SKM-1 (cell line): ENCODE data around the gene TUBA4B.
"Not testable (repeated sequence)": the region's sequence is repeated elsewhere in the genome, so short reads cannot be mapped to it uniquely, and the experiment has no call there.

Experiments used
- DNase-seq: peaks from one replicate; lab custom pipeline; 2025; ENCODE audit not compliant: unreplicated experiment; lab: John Stamatoyannopoulos, UW

Gene TUBA4B

DNA sequence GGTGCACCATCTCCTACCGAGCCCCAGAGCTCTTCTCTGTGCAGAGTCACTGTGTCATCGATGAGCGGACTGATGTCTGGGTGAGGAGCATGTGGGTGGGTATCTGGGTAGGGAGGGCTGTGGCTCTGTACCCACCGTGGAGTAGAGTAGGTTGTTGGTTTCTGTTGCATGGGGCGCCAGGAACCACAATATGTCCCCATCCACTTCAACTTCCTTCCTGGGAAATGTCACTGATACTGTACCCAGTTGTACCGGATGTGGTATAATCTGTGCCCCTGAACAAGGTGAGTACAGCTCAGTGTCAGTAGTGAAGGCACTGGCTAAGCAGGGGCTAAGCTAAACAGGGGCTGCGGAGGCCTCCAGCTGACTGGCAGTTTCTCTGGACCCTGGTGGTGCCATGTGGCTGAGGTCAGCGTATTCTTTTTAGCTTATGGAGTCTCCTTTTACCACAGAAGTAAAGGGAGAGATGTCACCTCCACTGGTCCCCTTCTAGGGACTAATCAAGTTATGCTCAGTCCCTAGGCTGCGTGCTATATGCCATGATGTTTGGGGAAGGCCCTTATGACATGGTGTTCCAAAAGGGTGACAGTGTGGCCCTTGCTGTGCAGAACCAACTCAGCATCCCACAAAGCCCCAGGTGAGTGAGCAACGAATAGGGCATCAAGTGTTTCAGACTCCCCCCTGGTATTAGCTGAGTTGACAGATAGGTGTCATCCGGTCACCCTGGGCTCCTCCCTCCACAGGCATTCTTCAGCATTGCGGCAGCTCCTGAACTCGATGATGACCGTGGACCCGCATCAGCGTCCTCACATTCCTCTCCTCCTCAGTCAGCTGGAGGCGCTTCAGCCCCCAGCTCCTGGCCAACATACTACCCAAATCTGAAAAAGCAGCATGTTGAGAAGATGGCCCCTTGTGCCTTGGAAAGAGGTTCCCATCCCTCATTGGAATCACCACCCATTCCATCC lies 5.1 kb upstream of the TUBA4B start:
- no peak for DNase-seq

DNA sequence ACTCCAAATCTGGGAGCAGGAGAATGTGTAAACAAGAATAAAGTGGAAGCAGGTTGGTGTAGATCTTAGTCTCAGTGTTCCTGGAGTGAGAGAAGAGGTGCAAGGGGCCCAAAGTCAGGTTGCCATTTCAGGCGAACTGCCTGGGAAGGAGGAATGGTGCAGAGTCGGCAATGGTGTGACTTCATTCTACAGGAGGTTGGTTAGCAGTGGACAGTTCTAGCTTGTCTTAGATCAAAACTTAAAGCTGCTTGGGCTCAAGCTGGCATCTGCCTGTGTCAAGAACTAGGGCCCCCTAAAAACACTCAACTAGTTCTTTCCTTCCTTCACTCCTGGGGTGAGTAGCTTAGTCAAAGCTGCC lies 4.2 kb upstream of the TUBA4B start:
- no peak for DNase-seq

DNA sequence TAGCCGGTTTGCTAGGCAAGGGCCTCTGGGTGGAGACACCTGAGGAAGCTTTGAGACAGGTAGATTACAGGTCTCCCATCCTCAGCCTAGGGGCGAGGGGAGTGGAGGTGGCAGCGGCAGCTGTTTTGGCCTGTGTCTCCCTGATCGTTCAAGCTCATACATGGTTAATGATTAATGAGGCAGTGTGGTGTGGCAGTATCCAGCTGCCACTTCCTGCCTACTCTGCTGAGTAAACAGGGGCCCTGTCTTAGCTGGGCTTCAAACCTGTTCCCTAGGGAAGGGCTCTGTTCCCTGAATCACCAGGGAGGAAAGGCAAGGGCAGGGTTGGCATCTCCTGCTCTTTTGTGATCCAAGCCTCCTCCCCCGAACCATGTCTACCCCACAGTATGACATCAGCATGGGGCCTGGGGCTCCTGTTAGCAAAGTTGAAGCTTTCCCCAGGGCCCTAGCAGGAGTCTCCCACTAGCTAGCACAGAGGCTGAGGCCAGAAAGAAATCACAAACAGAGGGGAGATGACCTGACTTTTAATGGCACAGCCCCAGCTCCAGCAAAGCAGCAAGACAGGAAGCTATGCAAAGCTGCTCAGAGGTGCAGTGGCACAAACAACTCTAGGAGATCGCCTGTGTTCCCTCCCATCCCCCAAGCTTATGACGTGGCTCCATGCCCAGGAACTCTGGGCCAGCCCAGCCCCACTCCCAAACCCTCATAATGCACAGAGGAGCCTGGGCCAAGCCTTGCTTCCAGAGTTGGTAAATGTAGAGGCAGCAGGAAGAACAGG lies 3.7 kb upstream of the TUBA4B start:
- no peak for DNase-seq

DNA sequence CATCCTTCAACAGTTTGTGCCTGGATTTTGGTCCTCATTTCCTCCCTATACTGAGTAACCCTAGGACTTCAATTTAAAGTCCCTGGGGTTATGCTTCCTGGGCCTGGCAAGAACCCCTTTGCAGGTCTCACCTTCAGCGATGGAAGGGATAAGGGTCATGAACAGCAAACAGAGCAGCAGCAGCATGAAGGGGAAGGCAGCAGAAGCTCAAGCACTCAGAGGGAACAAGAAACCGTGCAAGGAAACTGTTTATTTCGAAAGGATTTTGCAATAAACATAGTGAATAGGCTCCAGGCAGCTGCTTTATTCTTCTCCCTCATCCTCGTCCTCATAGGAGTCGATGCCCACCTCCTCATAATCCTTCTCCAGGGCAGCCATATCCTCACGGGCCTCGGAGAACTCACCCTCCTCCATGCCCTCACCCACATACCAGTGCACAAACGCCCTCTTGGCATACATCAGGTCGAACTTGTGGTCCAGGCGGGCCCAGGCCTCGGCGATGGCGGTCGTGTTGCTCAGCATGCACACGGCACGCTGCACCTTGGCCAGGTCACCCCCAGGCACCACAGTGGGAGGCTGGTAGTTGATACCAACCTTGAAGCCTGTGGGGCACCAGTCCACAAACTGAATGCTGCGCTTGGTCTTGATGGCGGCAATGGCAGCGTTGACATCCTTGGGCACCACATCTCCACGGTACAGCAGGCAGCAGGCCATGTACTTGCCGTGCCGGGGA lies 2.8 kb upstream of the TUBA4B start:
- DNase-seq = no peak

DNA sequence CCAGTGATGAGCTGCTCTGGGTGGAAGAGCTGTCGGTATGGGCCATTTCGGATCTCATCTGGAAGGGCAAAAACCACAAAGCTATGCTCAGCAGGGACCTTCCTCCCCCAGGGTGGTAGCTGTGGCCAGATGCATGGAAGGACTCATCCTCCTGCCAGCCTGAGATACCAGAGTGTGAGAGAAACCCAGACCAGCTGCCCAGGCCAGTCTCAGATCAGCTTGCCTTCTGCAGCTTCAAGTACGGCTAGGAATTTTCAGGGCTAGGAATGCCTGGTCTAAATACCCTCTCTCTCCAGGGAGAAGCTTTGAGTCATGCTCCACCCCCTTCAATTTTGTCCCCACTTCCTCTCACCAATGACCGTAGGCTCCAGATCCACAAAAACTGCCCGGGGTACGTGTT lies 1.4 kb upstream of the TUBA4B start:
- no peak for DNase-seq

DNA sequence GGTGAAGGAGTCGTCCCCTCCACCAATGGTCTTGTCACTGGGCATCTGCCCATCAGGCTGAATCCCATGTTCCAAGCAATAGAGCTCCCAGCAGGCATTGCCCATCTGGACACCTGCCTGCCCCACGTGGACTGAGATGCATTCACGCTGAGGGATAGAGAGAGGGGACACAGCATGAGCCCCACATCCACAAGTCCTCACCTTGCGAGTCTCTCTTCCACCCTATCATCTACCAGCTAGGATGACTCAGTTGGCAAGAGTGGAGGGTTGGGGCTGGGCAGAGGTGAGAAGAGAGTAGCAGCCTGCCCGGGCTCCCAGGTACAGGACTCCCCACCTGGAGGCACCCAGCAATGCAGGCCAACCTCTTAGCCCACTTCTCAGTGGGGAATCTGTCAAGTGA lies 959 bp upstream of the TUBA4B start:
- no peak for DNase-seq

DNA sequence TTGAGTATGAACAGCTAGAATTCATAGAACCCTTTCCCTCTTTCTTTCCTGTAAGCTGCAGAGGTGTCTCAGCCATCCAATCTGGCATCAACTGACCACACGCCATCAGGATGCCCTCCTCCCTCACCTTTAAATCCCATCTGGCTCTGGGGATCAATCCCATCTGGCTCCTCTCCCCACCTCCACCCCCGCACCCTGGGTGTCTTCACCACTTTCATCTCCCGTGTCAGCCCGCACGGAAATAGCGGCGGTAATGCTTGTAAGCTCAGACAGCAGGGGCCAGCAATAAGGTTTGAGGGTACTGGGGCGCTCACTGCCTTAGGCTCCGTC lies 508 bp upstream of the TUBA4B start:
- no peak for DNase-seq

DNA sequence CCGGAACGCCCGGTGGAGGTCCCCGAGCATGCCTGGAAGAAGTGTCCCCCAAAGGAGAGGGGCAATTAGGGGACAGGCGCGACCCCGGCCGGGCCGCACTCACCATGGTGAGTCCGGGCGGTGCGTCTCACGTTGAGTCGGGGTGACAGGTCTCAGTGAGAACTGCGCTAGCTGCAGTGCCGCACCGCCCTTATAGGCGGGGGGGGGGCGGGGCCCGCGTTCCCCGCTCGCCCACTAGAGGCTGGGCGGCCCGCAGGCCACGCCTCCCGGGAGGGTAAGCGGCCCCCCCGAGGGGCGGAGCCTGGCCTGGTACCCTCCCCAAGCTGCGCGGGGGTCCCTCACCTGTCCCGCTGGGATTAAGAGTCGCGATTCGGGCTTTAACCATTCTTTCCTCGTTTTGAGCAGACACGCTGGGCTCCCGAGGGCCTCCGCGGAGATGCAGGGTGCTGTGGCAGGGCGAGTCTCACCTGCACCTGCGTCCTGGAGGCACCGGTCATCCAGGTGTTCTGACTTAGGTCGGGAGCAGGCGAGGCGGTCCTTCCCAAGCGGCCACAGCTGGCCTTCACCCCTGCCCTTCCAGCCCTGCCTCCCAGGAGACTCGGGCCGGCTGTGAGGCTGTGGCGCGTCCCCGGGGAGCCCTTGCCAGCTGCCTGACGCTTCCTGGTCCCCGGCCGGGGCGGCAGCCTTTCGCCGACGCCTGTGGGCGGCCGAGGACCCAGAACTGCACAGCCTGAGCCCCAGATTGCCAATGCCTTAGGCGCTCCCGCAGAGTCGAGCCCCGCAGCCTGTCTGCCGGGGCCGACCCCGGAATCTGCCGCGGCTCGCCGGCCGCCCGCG lies 928 bp downstream of the TUBA4B start, which contains the start of gene TUBA4A:
TSS of gene TUBA4A (minus strand) at position 166 of the 837 bp plus-strand sequence. CDS start at position 106, 60 bp downstream.
- DNase-seq = peak; percentile 56

DNA sequence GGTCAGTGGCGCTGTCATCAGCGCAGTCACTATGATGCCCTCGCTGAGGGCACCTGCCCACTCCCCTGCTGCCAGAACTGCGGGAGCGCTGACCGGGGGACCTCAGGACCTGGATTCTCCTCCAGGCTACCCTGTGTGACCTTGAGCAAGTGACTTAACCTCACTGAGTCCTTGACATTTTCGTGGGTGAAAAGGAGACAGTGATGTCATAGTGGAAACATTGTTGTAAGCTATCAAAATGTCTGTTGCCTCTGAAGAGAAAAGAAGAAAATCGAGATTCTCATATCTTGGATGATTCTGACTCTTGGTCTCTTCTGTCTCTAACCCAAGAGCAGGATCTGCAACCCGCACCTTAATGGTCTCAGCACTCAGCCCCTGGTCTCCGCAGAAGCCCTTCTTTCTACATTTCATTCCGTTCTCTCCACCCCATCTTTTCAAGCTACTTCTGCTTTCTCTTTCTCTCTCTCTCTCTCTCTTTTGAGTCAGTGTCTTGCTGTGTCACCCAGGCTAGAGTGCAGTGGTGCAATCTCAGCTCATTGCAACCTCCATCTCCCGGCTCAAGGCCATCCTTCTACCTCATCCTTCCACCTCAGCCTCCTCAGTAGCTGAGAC lies 1.7 kb downstream of the TUBA4B start:
- peak; percentile 65 for DNase-seq

DNA sequence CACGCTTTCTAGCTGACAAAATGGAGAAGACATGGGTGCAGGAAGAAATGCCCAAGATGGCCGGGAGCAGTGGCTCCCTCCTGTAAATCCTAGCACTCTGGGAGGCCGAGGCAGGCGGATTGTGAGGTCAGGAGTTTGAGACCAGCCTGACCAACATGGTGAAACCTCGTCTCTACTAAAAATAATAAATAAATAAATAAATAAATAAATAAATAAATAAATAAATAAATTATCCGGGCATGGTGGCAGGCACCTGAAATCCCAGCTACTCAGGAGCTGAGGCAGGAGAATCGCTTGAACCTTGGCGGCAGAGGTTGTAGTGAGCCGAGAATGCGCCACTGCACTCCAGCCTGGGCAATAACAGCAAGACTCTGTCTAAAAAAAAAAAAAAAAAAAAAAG lies 5.9 kb downstream of the TUBA4B start:
- not testable (repeated sequence) for DNase-seq

DNA sequence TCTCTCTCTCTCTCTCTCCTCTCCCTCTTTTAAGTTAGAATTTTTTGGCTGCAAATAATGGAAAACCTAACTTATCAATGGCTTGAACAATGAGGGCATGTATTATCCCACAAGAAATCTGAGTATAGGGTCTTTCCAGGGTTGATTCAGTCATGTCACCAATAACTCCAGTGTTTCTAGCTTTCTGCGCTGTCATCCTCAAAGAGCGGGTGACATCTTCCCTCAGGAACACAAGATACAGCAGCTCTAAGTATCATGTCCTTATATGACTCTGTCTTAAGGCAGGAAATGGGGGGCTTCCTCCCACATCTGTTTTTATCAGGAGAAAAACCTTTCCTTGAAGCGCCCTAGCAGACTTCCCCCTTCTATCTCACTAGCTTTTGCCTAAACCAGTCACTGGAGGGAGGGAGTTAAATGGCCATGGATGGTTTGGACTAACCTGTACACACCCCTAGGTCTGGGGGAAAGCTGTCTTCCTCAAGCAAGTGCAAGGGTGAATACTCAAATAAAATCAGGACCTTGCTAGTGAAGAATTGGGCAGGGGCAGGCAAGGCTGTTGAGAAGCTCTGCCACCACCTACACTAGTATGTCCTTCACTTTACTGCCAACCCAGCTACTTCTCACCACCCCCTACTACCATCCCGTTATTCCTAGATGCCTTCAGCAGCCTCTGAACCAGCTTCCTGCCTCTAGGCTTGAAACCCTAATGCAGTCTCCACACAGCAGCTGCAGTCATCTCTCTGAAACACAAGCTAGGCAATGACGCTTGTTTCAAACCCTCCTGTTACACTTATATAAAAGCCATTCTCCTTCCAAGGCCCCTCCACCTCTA lies 8.2 kb downstream of the TUBA4B start:
- no peak for DNase-seq

DNA sequence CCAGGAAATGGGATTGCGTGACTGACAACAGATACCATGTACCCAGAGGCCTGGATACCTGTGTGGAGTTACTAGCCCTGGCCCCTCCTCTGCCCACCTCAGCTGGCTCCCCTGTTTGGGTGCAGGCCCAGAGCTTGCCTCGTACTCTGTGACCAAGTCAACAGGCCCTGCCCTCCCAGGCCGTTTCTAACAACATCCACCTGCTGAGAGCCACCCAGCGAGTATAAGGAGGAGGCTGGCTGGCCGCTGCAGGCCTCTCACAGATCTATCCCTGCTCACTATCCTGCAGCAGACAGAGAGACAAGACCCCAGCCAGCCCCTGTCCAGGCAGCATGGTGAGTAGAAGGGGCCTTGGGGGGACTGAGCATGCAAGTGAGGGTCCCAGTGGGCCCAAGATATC lies 13.2 kb downstream of the TUBA4B start:
- DNase-seq = no peak

DNA sequence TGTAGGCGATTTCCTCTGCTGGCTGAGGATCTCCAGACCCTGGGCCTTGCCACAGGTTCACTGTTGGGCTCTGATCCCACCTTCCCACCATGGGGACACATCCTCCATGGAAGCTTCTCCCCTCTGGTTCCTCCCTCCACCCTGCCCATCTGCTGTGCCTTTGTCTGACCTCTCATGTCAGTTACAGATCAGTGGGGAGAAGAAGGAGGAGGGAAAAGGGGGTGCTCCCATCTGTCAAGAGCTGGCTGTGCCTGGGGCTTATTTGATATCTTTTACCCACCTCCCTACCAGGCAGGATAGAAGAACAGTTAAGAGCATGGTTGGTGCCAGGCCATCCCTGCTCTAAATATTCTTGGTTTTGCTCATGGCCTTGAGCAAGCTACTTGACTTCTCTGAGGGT lies 13.8 kb downstream of the TUBA4B start:
- DNase-seq = no peak

DNA sequence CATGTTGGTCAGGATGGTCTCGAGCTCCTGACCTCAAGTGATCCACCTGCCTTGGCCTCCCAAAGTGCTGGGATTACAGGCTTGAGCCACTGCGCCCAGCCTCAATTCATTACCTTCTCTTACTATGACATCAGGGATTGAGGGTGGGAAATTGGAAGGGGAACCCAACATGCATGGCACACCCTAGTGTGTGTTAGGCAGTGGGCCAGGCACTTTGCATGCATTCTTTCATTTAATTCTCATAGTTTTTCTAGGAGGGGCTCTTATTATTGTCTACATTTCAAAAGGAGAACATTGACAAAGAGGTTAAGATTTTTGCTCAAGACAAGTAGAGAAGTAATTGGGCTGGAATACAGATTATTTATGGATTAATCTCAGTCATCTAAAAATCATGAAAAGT lies 15.3 kb downstream of the TUBA4B start:
- no peak for DNase-seq

DNA sequence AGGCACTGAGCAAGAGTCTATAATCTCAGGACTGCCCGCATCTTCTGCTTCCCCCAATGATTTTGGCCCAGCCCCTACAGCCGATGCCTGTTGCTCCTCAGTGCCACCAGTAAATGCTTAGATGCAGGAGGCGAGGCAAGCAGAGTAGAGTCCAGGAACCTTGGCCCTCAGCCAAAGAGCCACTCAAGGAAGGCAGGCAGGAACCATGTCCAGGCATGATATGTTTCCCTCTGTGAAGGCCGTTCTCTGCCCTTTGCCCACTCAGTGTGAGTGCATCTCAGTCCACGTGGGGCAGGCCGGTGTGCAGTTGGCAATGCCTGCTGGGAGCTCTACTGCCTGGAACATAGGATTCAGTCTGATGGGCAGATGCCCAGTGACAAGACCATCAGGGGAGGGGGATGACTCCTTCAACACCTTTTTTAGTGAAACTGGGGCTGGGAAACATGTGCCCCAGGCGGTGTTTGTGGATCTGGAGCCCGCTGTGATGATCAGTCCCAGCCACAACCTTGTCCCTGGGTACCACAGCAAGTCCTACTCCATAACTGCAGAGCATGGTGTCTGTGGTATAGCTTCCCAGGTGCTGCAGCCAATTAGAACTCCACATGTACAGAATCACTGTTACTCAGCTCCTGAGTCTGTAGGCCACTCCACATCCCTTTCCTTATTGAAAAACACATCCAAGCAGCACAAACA lies 16.5 kb downstream of the TUBA4B start:
- DNase-seq = no peak

DNA sequence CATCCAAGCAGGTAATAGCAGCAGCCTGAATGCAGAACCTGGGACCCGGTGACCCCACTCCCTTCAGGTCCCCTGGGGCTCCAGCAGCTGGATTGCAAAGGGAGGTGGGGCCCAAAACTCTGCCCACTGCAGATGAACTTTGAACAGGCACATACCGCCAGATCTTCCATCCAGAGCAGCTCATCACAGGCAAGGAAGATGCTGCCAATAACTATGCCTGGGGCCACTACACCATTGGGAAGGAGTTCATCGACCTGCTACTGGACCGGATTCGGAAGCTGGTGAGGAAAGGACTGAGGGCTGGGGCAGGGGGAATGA lies 17.0 kb downstream of the TUBA4B start:
- no peak for DNase-seq

DNA sequence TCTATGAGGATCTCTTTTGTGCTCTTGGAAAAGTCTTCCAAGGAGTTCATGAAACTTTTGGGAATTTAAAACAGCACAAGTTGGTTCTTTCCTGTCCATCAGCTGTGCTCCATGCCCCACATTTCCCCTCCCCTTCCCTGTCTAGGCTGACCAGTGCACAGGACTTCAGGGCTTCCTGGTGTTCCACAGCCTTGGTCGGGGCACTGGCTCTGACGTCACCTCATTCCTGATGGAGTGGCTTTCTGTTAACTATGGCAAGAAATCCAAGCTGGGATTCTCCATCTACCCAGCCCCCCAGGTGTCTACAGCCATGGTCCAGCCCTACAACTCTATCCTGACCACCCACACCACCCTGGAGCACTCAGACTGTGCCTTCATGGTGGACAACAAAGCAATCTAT lies 18.0 kb downstream of the TUBA4B start:
- no peak for DNase-seq

DNA sequence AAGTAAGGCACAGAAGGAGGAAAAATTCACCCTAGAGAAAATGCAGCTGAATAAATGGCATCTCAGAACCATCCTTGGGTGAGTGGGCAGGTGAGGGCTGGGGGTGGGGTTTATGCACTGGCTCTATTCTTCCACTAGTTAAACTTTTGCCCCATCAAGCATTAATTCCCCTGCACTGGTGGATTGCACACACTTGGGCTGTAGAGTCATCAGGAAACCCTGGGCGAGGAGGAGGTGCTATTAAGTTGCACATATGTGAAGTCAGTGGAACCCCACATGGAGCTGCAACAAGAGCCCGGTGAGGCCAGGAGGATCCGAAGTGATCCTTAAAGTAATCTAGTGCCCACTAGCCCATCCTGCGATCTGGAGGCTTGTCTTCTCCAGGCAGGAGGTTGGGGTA lies 19.3 kb downstream of the TUBA4B start:
- no peak for DNase-seq

DNA sequence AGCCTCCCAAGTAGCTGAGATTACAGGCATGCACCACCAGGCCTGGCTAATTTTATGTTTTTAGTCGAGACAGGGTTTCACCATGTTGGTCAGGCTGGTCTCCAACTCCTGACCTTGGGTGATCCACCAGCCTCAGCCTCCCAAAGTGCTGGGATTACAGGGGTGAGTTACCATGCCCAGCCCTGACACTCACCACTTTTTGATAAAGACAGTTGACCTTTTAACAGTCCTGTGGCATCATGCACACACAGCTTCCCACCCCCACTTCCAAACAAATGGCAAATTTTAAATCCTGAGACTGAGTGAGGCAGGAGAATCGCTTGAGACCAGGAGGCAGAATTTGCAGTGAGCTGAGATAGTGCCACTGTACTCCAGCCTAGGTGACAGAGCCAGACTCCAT lies 20.0 kb downstream of the TUBA4B start:
- no peak for DNase-seq
